Stomach (tissue), 9 donors: ENCODE results near the gene GLIPR1. TPM values are rescaled to one million over a fixed set of nuclear protein-coding genes. Genes with fewer than 3 reads are reported as not detected.

Experiments used
- DNase-seq, 2 donors: peaks; one replicate each; pipeline versions ENCODE4 v3.0.0 to v3.0.0-alpha.2; 2013 to 2019
- H3K27ac ChIP-seq, 5 donors: fragments of 200-600 bp in 4 of 5; sonication (generic) in 4 of 5; one replicate each; pipeline ENCODE4 v1.5.1; 2013 to 2019; ENCODE audit warnings: mild to moderate bottlenecking in 1 of 5, moderate library complexity in 1 of 5
- H3K27me3 ChIP-seq, 3 donors: fragments of 200-600 bp; sonication (generic); one replicate each; pipeline ENCODE4 v1.5.1; 2017 to 2019; ENCODE audit warnings: mixed run types in 1 of 3
- H3K36me3 ChIP-seq, 4 donors: fragments of 200-600 bp; sonication (generic); 1 replicate in 3 of 4; 2 replicates in 1 of 4; pipeline ENCODE4 v1.5.1; 2016 to 2019
- H3K4me1 ChIP-seq, 4 donors: fragments of 200-600 bp; sonication (generic); one replicate each; pipeline ENCODE4 v1.5.1; 2016 to 2019
- H3K4me3 ChIP-seq, 4 donors: fragments of 200-600 bp; sonication (generic) in 3 of 4; one replicate each; pipeline ENCODE4 v1.5.1; 2016 to 2019; ENCODE audit warnings: mild to moderate bottlenecking in 1 of 4
- H3K9me3 ChIP-seq, 4 donors: fragments of 200-600 bp; sonication (generic); one replicate each; pipeline ENCODE4 v1.5.1; 2016 to 2019
- EP300 ChIP-seq: sonication (generic); formaldehyde crosslinking; IDR thresholded peaks from one replicate; pipeline ENCODE4 v1.6.1; 2017; ENCODE audit warnings: antibody characterized with exemption
- POLR2A ChIP-seq, 4 donors: fragments of 450-650 bp; IDR thresholded peaks; one replicate each; pipeline ENCODE4 v1.6.1; 2016; ENCODE audit warnings: antibody characterized with exemption in 4 of 4, control low read depth in 2 of 4, mild to moderate bottlenecking in 1 of 4, moderate library complexity in 1 of 4
- POLR2AphosphoS5 ChIP-seq, 3 donors: sonication (generic); formaldehyde crosslinking; IDR thresholded peaks; one replicate each; pipeline ENCODE4 v1.6.1; 2016; ENCODE audit warnings: antibody characterized with exemption in 3 of 3
- WGBS, 5 donors: extraction: QIAGEN DNeasy Blood & Tissue Kit in 3 of 5; methylation state at CpG; one replicate each; pipeline versions ENCODE4 v1.1.5 to v1.1.7; 2013 to 2018; 5-methylcytosine and 5-hydroxymethylcytosine counted together
- intact Hi-C: fragments of 100-400 bp; cut with DNase I; formaldehyde crosslinking; loops from one replicate; pipeline ENCODE4 v1.15.1; 2023; ENCODE audit warnings: low total_unique reads
- polyA plus RNA-seq, 3 donors: library from polyadenylated mRNA; stranded (reverse); fragments of 200-250 nt; gene quantifications; one replicate each; pipeline ENCODE4 v1.2.3, GENCODE V29; 2013
- total RNA-seq, 5 donors: library from RNA; depleted of rRNA; stranded (reverse); fragments of >200 nt; gene quantifications; one replicate each; pipeline versions ENCODE4 v1.1.0 to v1.2.3, GENCODE V29; 2014 to 2016
- TF ChIP-seq, protein P1 (sequence below), 7 experiments: fragments of 450-650 bp in 4 of 7; fragments of 200-600 bp in 3 of 7; sonication (generic) in 3 of 7; IDR thresholded peaks; one replicate each; pipeline ENCODE4 v1.5.1; 2016 to 2019; ENCODE audit warnings: antibody characterized with exemption in 7 of 7, control low read depth in 2 of 7, mild to moderate bottlenecking in 1 of 7
- donor health status: healthy with polysubstance abuse.
- donor health status: Bipolar disorder and iron deficiency.
- donor health status: healthy.

GLIPR1 gene
- total and polyA plus RNA-seq, 8 donors = 0.87 to 9.0 (median 4.5) TPM

- H3K4me3 ChIP-seq = no peak overlapping the region
- H3K27ac ChIP-seq = no peak overlapping the region
- H3K27me3 ChIP-seq = no peaks in the 10 kb centered on the region
- 68 to 76% (median 73%) methylated on average over 2 of the region's 2 CpGs for WGBS, 5 donors
- DNase-seq = no peak
- intact Hi-C loops = no loop called here
- no peaks in the 10 kb centered on the region for H3K9me3 ChIP-seq
- TF ChIP-seq EP300 (no peak), POLR2AphosphoS5 (IDR thresholded peaks at IDR 0.05) (no peak), POLR2A (IDR thresholded peaks at IDR 0.05) (no peak)
- TF ChIP-seq, protein P1, sequence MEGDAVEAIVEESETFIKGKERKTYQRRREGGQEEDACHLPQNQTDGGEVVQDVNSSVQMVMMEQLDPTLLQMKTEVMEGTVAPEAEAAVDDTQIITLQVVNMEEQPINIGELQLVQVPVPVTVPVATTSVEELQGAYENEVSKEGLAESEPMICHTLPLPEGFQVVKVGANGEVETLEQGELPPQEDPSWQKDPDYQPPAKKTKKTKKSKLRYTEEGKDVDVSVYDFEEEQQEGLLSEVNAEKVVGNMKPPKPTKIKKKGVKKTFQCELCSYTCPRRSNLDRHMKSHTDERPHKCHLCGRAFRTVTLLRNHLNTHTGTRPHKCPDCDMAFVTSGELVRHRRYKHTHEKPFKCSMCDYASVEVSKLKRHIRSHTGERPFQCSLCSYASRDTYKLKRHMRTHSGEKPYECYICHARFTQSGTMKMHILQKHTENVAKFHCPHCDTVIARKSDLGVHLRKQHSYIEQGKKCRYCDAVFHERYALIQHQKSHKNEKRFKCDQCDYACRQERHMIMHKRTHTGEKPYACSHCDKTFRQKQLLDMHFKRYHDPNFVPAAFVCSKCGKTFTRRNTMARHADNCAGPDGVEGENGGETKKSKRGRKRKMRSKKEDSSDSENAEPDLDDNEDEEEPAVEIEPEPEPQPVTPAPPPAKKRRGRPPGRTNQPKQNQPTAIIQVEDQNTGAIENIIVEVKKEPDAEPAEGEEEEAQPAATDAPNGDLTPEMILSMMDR (IDR thresholded peaks at IDR 0.05) = no peak
- no peaks in the 10 kb centered on the region for H3K36me3 ChIP-seq
- H3K4me1 ChIP-seq = peaks cover 0 to 19% (median 2%) of the 10 kb centered on the region in 4 donors
These were observed 3.4 kb upstream of the GLIPR1 start for GRCh38 chr12:75477137-75477536.

GRCh38 chr12:75478116-75478794 is 2.3 kb upstream of the GLIPR1 start:
- DNase-seq = peak in 1 of 2 donors; percentile 52
- H3K4me1 ChIP-seq = peaks cover 0 to 26% (median 4%) of the 10 kb centered on the region in 4 donors
- TF ChIP-seq POLR2AphosphoS5 (IDR thresholded peaks at IDR 0.05) (no peak), POLR2A (IDR thresholded peaks at IDR 0.05) (no peak), EP300 (no peak)
- TF ChIP-seq, protein P1 (IDR thresholded peaks at IDR 0.05) = no peak
- no peaks in the 10 kb centered on the region for H3K9me3 ChIP-seq
- no peaks in the 10 kb centered on the region for H3K27me3 ChIP-seq
- no peaks in the 10 kb centered on the region for H3K36me3 ChIP-seq
- peak overlapping the region in 4 of 5 donors; percentile 54 to 86 (median 85) for H3K27ac ChIP-seq
- no peak overlapping the region for H3K4me3 ChIP-seq
- intact Hi-C loops = no loop called here
- WGBS, 5 donors = 54 to 69% (median 65%) methylated on average over 5 of the region's 5 CpGs

- Histone ChIP-seq H3K27ac (peak overlapping the region; percentile 38 to 86 (median 85)), H3K4me3 (peak overlapping the region; percentile 44 to 48 (median 46)), H3K36me3 (no peaks in the 10 kb centered on the region), H3K4me1 (peaks cover 0 to 41% (median 12%) of the 10 kb centered on the region in 4 donors), H3K9me3 (no peaks in the 10 kb centered on the region), H3K27me3 (no peaks in the 10 kb centered on the region)
- intact Hi-C loops = no loop called here
- no peak for DNase-seq
- WGBS, 5 donors = 24 to 43% (median 34%) methylated on average over 2 of the region's 2 CpGs
- TF ChIP-seq, protein P1 (IDR thresholded peaks at IDR 0.05) = no peak
- no peak for TF ChIP-seq POLR2A (IDR thresholded peaks at IDR 0.05)
- no peak for TF ChIP-seq POLR2AphosphoS5 (IDR thresholded peaks at IDR 0.05)
- no peak for TF ChIP-seq EP300
These were observed 543 bp upstream of the GLIPR1 start for GRCh38 chr12:75479963-75480461.

DNA sequence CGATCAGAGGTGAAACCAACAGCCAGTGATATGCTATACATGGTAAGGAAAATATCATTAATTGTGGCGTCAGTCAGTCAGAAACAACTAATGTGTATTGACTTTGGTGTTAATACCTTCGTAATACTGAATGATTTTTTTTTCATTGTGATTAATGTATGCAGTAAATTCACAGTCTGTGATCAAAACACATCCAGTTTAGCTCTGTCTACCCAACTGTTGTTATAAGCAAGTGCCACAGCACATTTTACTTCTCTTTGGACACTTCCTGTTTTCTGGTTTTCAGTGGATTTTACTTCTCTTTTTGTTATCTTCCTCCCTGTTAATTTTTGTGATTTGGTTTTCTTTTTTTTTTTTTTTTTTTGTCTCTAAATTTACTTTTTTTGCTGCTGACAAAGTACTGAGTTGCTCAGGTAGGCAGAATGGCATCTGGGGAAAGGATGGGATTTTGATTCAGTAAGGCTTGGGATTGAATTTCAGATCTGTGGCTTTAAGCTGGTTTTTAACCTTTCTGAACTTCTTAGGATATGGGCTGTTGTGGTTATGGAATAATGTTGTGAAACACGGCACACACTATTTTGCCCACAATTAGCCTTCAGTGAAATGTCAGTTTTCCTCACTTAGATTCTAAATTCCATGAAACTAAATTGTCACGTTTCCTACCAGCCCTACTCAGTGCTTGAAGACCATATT is 604 bp downstream of the GLIPR1 start:
- Histone ChIP-seq H3K4me1 (peaks cover 0 to 43% (median 16%) of the 10 kb centered on the region in 4 donors), H3K27me3 (no peaks in the 10 kb centered on the region), H3K9me3 (no peaks in the 10 kb centered on the region), H3K4me3 (peak overlapping the region; percentile 44 to 48 (median 46)), H3K36me3 (no peaks in the 10 kb centered on the region), H3K27ac (peak overlapping the region in 4 of 5 donors; percentile 71 to 86 (median 85))
- no peak for DNase-seq
- WGBS, 5 donors = 31 to 52% (median 44%) methylated on average over 5 of the region's 5 CpGs
- intact Hi-C loops = no loop called here
- TF ChIP-seq EP300 (no peak), POLR2AphosphoS5 (IDR thresholded peaks at IDR 0.05) (no peak), POLR2A (IDR thresholded peaks at IDR 0.05) (no peak)
- TF ChIP-seq, protein P1 (IDR thresholded peaks at IDR 0.05) = no peak
